Stomach (tissue), 9 donors: Measurements from ENCODE around the gene TEAD3. TPM values are rescaled to one million over a fixed set of nuclear protein-coding genes. Genes with fewer than 3 reads are reported as not detected.

Experiments used
- DNase-seq, 2 donors: peaks; one replicate each; pipeline versions ENCODE4 v3.0.0 to v3.0.0-alpha.2; 2013 to 2019
- H3K27ac ChIP-seq, 5 donors: fragments of 200-600 bp in 4 of 5; sonication (generic) in 4 of 5; one replicate each; pipeline ENCODE4 v1.5.1; 2013 to 2019; ENCODE audit warnings: mild to moderate bottlenecking in 1 of 5, moderate library complexity in 1 of 5
- H3K27me3 ChIP-seq, 3 donors: fragments of 200-600 bp; sonication (generic); one replicate each; pipeline ENCODE4 v1.5.1; 2017 to 2019; ENCODE audit warnings: mixed run types in 1 of 3
- H3K36me3 ChIP-seq, 4 donors: fragments of 200-600 bp; sonication (generic); 1 replicate in 3 of 4; 2 replicates in 1 of 4; pipeline ENCODE4 v1.5.1; 2016 to 2019
- H3K4me1 ChIP-seq, 4 donors: fragments of 200-600 bp; sonication (generic); one replicate each; pipeline ENCODE4 v1.5.1; 2016 to 2019
- H3K4me3 ChIP-seq, 4 donors: fragments of 200-600 bp; sonication (generic) in 3 of 4; one replicate each; pipeline ENCODE4 v1.5.1; 2016 to 2019; ENCODE audit warnings: mild to moderate bottlenecking in 1 of 4
- H3K9me3 ChIP-seq, 4 donors: fragments of 200-600 bp; sonication (generic); one replicate each; pipeline ENCODE4 v1.5.1; 2016 to 2019
- EP300 ChIP-seq: sonication (generic); formaldehyde crosslinking; IDR thresholded peaks from one replicate; pipeline ENCODE4 v1.6.1; 2017; ENCODE audit warnings: antibody characterized with exemption
- POLR2A ChIP-seq, 4 donors: fragments of 450-650 bp; IDR thresholded peaks; one replicate each; pipeline ENCODE4 v1.6.1; 2016; ENCODE audit warnings: antibody characterized with exemption in 4 of 4, control low read depth in 2 of 4, mild to moderate bottlenecking in 1 of 4, moderate library complexity in 1 of 4
- POLR2AphosphoS5 ChIP-seq, 3 donors: sonication (generic); formaldehyde crosslinking; IDR thresholded peaks; one replicate each; pipeline ENCODE4 v1.6.1; 2016; ENCODE audit warnings: antibody characterized with exemption in 3 of 3
- WGBS, 5 donors: extraction: QIAGEN DNeasy Blood & Tissue Kit in 3 of 5; methylation state at CpG; one replicate each; pipeline versions ENCODE4 v1.1.5 to v1.1.7; 2013 to 2018; 5-methylcytosine and 5-hydroxymethylcytosine counted together
- intact Hi-C: fragments of 100-400 bp; cut with DNase I; formaldehyde crosslinking; loops from one replicate; pipeline ENCODE4 v1.15.1; 2023; ENCODE audit warnings: low total_unique reads
- polyA plus RNA-seq, 3 donors: library from polyadenylated mRNA; stranded (reverse); fragments of 200-250 nt; gene quantifications; one replicate each; pipeline ENCODE4 v1.2.3, GENCODE V29; 2013
- total RNA-seq, 5 donors: library from RNA; depleted of rRNA; stranded (reverse); fragments of >200 nt; gene quantifications; one replicate each; pipeline versions ENCODE4 v1.1.0 to v1.2.3, GENCODE V29; 2014 to 2016
- TF ChIP-seq, protein P1 (sequence below), 7 experiments: fragments of 450-650 bp in 4 of 7; fragments of 200-600 bp in 3 of 7; sonication (generic) in 3 of 7; IDR thresholded peaks; one replicate each; pipeline ENCODE4 v1.5.1; 2016 to 2019; ENCODE audit warnings: antibody characterized with exemption in 7 of 7, control low read depth in 2 of 7, mild to moderate bottlenecking in 1 of 7
- donor health status: healthy with polysubstance abuse.
- donor health status: Bipolar disorder and iron deficiency.
- donor health status: healthy.

Gene TEAD3
- total and polyA plus RNA-seq, 8 donors = 13.0 to 49.1 (median 18.9) TPM

DNA sequence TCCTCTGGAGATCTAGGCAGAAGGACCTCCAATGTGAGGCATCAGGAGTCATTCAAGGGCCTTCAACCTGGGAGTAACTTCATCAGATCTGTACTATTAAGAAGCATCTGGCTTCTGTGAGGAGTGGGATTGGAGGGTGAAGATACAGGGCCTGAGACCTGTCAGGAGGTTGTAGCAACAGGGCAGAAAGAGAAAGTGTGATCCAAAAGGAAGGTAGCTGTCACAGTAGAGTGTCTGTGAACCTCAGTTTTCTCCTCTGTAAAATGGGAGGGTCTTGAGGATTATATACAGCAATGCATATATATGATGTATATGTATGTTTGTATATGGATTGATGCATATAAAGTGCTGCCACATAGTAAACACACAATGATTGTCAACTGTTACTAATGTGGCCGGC, 31.2 kb downstream of the TEAD3 start:
- H3K27me3 ChIP-seq = no peaks in the 10 kb centered on the region
- 88 to 100% (median 95%) methylated on average over 1 of the region's 1 CpG for WGBS, 5 donors
- TF ChIP-seq, protein P1, sequence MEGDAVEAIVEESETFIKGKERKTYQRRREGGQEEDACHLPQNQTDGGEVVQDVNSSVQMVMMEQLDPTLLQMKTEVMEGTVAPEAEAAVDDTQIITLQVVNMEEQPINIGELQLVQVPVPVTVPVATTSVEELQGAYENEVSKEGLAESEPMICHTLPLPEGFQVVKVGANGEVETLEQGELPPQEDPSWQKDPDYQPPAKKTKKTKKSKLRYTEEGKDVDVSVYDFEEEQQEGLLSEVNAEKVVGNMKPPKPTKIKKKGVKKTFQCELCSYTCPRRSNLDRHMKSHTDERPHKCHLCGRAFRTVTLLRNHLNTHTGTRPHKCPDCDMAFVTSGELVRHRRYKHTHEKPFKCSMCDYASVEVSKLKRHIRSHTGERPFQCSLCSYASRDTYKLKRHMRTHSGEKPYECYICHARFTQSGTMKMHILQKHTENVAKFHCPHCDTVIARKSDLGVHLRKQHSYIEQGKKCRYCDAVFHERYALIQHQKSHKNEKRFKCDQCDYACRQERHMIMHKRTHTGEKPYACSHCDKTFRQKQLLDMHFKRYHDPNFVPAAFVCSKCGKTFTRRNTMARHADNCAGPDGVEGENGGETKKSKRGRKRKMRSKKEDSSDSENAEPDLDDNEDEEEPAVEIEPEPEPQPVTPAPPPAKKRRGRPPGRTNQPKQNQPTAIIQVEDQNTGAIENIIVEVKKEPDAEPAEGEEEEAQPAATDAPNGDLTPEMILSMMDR (IDR thresholded peaks at IDR 0.05) = no peak
- TF ChIP-seq EP300 (no peak), POLR2AphosphoS5 (IDR thresholded peaks at IDR 0.05) (no peak), POLR2A (IDR thresholded peaks at IDR 0.05) (no peak)
- no peak overlapping the region for H3K27ac ChIP-seq
- DNase-seq = no peak
- no peaks in the 10 kb centered on the region for H3K9me3 ChIP-seq
- peaks cover 15 to 27% (median 21%) of the 10 kb centered on the region in 4 donors for H3K4me1 ChIP-seq
- intact Hi-C loops = no loop called here
- H3K4me3 ChIP-seq = no peak overlapping the region
- H3K36me3 ChIP-seq = peaks cover 8 to 45% (median 32%) of the 10 kb centered on the region in 4 donors

DNA sequence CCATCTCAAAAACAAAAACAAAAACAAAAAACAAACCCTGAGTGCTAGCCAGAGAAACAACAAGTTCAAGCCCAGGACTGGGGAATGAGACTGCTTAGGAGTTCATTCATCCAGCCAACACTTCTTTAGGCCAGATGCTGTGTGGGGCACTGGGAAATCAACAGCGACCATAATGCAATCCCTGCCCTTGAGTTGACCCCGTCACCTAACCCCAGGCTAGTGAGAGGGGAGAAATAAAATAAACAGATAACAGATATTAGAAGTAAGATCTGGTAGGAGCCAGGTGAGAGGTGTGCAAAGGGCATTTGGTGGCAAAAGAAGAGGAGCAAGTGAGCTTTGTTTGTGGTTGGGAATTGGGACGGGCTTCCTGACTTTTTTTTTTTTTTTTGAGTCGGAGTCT, 33.6 kb downstream of the TEAD3 start:
- Histone ChIP-seq H3K27ac (no peak overlapping the region), H3K9me3 (no peaks in the 10 kb centered on the region), H3K36me3 (peaks cover 3 to 57% (median 35%) of the 10 kb centered on the region in 4 donors), H3K27me3 (no peaks in the 10 kb centered on the region), H3K4me3 (no peak overlapping the region), H3K4me1 (peaks cover 0 to 9% (median 6%) of the 10 kb centered on the region in 4 donors)
- intact Hi-C loops = no loop called here
- 75 to 81% (median 77%) methylated on average over 4 of the region's 4 CpGs for WGBS, 5 donors
- TF ChIP-seq POLR2A (IDR thresholded peaks at IDR 0.05) = no peak
- no peak for TF ChIP-seq POLR2AphosphoS5 (IDR thresholded peaks at IDR 0.05)
- no peak for TF ChIP-seq EP300
- TF ChIP-seq, protein P1 (IDR thresholded peaks at IDR 0.05) = no peak
- no peak for DNase-seq

DNA sequence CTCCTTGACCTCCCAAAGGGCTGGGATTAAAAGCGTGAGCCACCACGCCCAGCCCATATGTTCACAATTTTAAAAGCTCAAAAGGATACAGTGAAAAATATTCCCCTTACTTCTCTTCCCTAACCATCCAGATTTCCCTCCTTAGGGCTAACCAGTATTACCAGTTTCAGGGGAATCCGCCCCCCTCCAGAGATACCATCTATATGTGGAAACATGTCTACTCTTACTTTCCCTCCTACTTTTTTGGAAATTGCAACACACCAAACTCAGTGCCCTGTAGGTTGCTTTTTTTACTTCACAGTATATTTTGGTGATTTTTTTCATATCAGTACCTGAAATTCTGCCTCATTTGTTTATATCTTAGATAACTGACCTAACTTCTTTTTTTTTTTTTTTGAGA, 35.6 kb downstream of the TEAD3 start:
- Histone ChIP-seq H3K27me3 (no peaks in the 10 kb centered on the region), H3K4me3 (no peak overlapping the region), H3K36me3 (peaks cover 3 to 75% (median 49%) of the 10 kb centered on the region in 4 donors), H3K9me3 (no peaks in the 10 kb centered on the region), H3K4me1 (no peaks in the 10 kb centered on the region), H3K27ac (no peak overlapping the region)
- TF ChIP-seq EP300 = no peak
- no peak for TF ChIP-seq POLR2A (IDR thresholded peaks at IDR 0.05)
- TF ChIP-seq POLR2AphosphoS5 (IDR thresholded peaks at IDR 0.05) = no peak
- TF ChIP-seq, protein P1 (IDR thresholded peaks at IDR 0.05) = no peak
- intact Hi-C loops = no loop called here
- 52 to 91% (median 84%) methylated on average over 3 of the region's 3 CpGs for WGBS, 5 donors
- DNase-seq = no peak

DNA sequence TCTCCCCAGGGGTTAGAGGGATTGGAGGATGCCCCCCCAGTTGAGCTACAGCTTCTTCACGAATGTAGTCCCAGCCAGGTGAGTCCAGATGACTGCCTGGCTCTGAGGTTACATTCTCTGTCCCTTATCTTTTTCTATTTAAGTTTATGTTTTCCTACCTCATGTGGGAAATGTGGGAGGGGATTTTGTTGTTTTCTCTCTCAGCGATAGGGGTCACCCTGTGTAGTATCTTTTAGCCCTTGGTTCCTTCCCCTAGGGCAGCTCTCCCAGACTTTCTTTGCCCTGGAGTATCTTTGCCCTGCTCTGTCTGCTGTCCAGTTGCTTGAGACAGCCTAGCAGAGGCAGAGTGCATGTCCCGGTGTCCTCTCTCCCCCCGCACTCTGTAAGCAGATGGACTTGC, 39.0 kb downstream of the TEAD3 start:
- intact Hi-C loops = no loop called here
- Histone ChIP-seq H3K36me3 (peaks cover 3 to 72% (median 51%) of the 10 kb centered on the region in 4 donors), H3K4me1 (peaks cover 6 to 20% (median 13%) of the 10 kb centered on the region in 4 donors), H3K27me3 (no peaks in the 10 kb centered on the region), H3K9me3 (no peaks in the 10 kb centered on the region), H3K27ac (no peak overlapping the region), H3K4me3 (no peak overlapping the region)
- TF ChIP-seq, protein P1 (IDR thresholded peaks at IDR 0.05) = no peak
- TF ChIP-seq POLR2A (IDR thresholded peaks at IDR 0.05) = no peak
- TF ChIP-seq POLR2AphosphoS5 (IDR thresholded peaks at IDR 0.05) = no peak
- TF ChIP-seq EP300 = no peak
- no peak for DNase-seq
- WGBS, 5 donors = 53 to 69% (median 59%) methylated on average over 4 of the region's 4 CpGs
